ENCODE data around the gene EMC7.

- TF ChIP-seq, protein P1, sequence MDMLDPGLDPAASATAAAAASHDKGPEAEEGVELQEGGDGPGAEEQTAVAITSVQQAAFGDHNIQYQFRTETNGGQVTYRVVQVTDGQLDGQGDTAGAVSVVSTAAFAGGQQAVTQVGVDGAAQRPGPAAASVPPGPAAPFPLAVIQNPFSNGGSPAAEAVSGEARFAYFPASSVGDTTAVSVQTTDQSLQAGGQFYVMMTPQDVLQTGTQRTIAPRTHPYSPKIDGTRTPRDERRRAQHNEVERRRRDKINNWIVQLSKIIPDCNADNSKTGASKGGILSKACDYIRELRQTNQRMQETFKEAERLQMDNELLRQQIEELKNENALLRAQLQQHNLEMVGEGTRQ (CRISPR knock-in tag; IDR thresholded peaks at IDR 0.05), result no peak
- TF ChIP-seq TP53 (CRISPR knock-in tag; IDR thresholded peaks at IDR 0.05), result no peak
Observed at GRCh38 chr15:34107315-34107714, 5.7 kb upstream of the EMC7 start.

Measured in WTC11 (cell line).